Measurements from ENCODE around the gene IGFL1. TPM values are rescaled to one million over a fixed set of nuclear protein-coding genes. Genes with fewer than 3 reads are reported as not detected.

IGFL1 gene
- total and polyA plus RNA-seq, 2 experiments from 2014 or later, result not detected

DNA sequence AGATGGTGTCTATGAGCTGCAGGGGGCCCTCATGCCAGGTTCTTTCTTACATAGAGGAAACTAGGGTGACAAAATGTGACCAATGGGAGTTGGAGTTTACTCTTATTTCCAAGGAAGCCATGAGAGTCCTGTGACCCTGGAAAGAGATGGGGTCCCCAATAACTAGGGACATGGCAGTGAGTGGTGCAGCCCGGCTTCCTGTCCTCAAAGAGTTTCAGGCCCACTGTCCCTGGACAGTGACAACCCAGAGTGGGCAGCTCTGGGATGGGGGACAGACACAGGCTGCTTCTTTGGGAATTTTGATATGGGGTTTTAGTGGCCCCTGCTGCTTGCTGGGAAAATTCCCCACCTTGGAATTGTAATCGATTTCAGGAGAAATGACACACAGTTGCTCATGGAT lies 8.4 kb upstream of the IGFL1 start:
- no peak overlapping the region for H2AFZ ChIP-seq
- H3K27me3 ChIP-seq (ENCODE audit: insufficient read depth), result no peaks in the 10 kb centered on the region
- H3K4me1 Mint-ChIP-seq, result peaks cover 4% of the 10 kb centered on the region; the same call in 1 of the 3 replicates
- H3K36me3 ChIP-seq (ENCODE audit: insufficient read depth), result no peaks in the 10 kb centered on the region
- TF ChIP-seq, protein P1, sequence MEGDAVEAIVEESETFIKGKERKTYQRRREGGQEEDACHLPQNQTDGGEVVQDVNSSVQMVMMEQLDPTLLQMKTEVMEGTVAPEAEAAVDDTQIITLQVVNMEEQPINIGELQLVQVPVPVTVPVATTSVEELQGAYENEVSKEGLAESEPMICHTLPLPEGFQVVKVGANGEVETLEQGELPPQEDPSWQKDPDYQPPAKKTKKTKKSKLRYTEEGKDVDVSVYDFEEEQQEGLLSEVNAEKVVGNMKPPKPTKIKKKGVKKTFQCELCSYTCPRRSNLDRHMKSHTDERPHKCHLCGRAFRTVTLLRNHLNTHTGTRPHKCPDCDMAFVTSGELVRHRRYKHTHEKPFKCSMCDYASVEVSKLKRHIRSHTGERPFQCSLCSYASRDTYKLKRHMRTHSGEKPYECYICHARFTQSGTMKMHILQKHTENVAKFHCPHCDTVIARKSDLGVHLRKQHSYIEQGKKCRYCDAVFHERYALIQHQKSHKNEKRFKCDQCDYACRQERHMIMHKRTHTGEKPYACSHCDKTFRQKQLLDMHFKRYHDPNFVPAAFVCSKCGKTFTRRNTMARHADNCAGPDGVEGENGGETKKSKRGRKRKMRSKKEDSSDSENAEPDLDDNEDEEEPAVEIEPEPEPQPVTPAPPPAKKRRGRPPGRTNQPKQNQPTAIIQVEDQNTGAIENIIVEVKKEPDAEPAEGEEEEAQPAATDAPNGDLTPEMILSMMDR (conservative IDR thresholded peaks at IDR 0.05; ENCODE audit: low read depth in 2 of 2), result no peak
- TF ChIP-seq CREB1 (CRISPR knock-in tag; IDR thresholded peaks at IDR 0.05; ENCODE audit: low read depth) (no peak), JUNB (IDR thresholded peaks at IDR 0.05; ENCODE audit: unreplicated experiment) (no peak), STAT1 (IDR thresholded peaks at IDR 0.05; ENCODE audit: unreplicated experiment) (no peak), POLR2AphosphoS5 (IDR thresholded peaks at IDR 0.05; ENCODE audit: low read depth) (no peak), EZH2phosphoT487 (IDR thresholded peaks at IDR 0.05; ENCODE audit: unreplicated experiment) (no peak), ETS1 (IDR thresholded peaks at IDR 0.05) (no peak), EZH2 (IDR thresholded peaks at IDR 0.05; ENCODE audit: low read depth, unreplicated experiment) (no peak), ZNF331 (CRISPR knock-in tag; IDR thresholded peaks at IDR 0.05; ENCODE audit: low read depth) (no peak)
- TF ChIP-seq, protein P2, sequence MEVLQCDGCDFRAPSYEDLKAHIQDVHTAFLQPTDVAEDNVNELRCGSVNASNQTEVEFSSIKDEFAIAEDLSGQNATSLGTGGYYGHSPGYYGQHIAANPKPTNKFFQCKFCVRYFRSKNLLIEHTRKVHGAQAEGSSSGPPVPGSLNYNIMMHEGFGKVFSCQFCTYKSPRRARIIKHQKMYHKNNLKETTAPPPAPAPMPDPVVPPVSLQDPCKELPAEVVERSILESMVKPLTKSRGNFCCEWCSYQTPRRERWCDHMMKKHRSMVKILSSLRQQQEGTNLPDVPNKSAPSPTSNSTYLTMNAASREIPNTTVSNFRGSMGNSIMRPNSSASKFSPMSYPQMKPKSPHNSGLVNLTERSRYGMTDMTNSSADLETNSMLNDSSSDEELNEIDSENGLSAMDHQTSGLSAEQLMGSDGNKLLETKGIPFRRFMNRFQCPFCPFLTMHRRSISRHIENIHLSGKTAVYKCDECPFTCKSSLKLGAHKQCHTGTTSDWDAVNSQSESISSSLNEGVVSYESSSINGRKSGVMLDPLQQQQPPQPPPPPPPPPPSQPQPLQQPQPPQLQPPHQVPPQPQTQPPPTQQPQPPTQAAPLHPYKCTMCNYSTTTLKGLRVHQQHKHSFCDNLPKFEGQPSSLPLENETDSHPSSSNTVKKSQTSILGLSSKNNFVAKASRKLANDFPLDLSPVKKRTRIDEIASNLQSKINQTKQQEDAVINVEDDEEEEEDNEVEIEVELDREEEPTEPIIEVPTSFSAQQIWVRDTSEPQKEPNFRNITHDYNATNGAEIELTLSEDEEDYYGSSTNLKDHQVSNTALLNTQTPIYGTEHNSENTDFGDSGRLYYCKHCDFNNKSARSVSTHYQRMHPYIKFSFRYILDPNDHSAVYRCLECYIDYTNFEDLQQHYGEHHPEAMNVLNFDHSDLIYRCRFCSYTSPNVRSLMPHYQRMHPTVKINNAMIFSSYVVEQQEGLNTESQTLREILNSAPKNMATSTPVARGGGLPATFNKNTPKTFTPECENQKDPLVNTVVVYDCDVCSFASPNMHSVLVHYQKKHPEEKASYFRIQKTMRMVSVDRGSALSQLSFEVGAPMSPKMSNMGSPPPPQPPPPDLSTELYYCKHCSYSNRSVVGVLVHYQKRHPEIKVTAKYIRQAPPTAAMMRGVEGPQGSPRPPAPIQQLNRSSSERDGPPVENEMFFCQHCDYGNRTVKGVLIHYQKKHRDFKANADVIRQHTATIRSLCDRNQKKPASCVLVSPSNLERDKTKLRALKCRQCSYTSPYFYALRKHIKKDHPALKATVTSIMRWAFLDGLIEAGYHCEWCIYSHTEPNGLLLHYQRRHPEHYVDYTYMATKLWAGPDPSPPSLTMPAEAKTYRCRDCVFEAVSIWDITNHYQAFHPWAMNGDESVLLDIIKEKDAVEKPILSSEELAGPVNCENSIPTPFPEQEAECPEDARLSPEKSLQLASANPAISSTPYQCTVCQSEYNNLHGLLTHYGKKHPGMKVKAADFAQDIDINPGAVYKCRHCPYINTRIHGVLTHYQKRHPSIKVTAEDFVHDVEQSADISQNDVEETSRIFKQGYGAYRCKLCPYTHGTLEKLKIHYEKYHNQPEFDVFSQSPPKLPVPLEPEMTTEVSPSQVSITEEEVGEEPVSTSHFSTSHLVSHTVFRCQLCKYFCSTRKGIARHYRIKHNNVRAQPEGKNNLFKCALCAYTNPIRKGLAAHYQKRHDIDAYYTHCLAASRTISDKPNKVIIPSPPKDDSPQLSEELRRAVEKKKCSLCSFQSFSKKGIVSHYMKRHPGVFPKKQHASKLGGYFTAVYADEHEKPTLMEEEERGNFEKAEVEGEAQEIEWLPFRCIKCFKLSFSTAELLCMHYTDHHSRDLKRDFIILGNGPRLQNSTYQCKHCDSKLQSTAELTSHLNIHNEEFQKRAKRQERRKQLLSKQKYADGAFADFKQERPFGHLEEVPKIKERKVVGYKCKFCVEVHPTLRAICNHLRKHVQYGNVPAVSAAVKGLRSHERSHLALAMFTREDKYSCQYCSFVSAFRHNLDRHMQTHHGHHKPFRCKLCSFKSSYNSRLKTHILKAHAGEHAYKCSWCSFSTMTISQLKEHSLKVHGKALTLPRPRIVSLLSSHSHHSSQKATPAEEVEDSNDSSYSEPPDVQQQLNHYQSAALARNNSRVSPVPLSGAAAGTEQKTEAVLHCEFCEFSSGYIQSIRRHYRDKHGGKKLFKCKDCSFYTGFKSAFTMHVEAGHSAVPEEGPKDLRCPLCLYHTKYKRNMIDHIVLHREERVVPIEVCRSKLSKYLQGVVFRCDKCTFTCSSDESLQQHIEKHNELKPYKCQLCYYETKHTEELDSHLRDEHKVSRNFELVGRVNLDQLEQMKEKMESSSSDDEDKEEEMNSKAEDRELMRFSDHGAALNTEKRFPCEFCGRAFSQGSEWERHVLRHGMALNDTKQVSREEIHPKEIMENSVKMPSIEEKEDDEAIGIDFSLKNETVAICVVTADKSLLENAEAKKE (CRISPR knock-in tag; IDR thresholded peaks at IDR 0.05), result no peak
- TF ChIP-seq, protein P3, sequence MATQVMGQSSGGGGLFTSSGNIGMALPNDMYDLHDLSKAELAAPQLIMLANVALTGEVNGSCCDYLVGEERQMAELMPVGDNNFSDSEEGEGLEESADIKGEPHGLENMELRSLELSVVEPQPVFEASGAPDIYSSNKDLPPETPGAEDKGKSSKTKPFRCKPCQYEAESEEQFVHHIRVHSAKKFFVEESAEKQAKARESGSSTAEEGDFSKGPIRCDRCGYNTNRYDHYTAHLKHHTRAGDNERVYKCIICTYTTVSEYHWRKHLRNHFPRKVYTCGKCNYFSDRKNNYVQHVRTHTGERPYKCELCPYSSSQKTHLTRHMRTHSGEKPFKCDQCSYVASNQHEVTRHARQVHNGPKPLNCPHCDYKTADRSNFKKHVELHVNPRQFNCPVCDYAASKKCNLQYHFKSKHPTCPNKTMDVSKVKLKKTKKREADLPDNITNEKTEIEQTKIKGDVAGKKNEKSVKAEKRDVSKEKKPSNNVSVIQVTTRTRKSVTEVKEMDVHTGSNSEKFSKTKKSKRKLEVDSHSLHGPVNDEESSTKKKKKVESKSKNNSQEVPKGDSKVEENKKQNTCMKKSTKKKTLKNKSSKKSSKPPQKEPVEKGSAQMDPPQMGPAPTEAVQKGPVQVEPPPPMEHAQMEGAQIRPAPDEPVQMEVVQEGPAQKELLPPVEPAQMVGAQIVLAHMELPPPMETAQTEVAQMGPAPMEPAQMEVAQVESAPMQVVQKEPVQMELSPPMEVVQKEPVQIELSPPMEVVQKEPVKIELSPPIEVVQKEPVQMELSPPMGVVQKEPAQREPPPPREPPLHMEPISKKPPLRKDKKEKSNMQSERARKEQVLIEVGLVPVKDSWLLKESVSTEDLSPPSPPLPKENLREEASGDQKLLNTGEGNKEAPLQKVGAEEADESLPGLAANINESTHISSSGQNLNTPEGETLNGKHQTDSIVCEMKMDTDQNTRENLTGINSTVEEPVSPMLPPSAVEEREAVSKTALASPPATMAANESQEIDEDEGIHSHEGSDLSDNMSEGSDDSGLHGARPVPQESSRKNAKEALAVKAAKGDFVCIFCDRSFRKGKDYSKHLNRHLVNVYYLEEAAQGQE (IDR thresholded peaks at IDR 0.05; ENCODE audit: unreplicated experiment), result no peak
- no peak for DNase-seq (ENCODE audit: low spot score)
- no peaks in the 10 kb centered on the region for H4K20me1 ChIP-seq (replicated peaks; ENCODE audit: insufficient read depth)
- no peak overlapping the region for H3K27ac Mint-ChIP-seq
- no peak overlapping the region for H3K4me3 ChIP-seq
- H3K4me1 ChIP-seq (ENCODE audit: insufficient read depth), result no peaks in the 10 kb centered on the region
- H3K36me3 Mint-ChIP-seq (ENCODE audit: low read depth), result no peaks in the 10 kb centered on the region
- no peaks in the 10 kb centered on the region for H3K9me3 Mint-ChIP-seq
- no peak overlapping the region for H3K4me3 Mint-ChIP-seq
- no peak for ATAC-seq
- no peak overlapping the region for H3K4me2 ChIP-seq
- no peaks in the 10 kb centered on the region for H3F3A ChIP-seq (replicated peaks; ENCODE audit: low read depth)
- 0 out of 2 replicates have a peak, but pooled peaks cover 3% of the 10 kb centered on the region for H3K9me2 ChIP-seq (ENCODE audit: insufficient read depth)
- H3K27ac ChIP-seq (ENCODE audit: low read depth), result no peak overlapping the region
- no peaks in the 10 kb centered on the region for H3K79me2 ChIP-seq (replicated peaks; ENCODE audit: insufficient read depth)
- H3K27me3 Mint-ChIP-seq (ENCODE audit: insufficient read depth, low read depth, poor library complexity), result peaks cover 5% of the 10 kb centered on the region
